Upper lobe of left lung (tissue), 6 donors: ENCODE data around the gene DEPP1. TPM values are rescaled to one million over a fixed set of nuclear protein-coding genes. Genes with fewer than 3 reads are reported as not detected.
A peak's percentile ranks its signal among the peaks of the same experiment; 100 is the strongest.

Source experiments
- ATAC-seq, 2 donors: fragments of 200-7000 bp; cut with Tn5 transposase; one replicate each; pipeline ENCODE4 v1.9.1; 2022; ENCODE audit warnings: mild to moderate bottlenecking in 2 of 2, moderate library complexity in 2 of 2; ENCODE audit not compliant: low FRiP score in 2 of 2
- DNase-seq, 2 donors: peaks; one replicate each; pipeline ENCODE4 v3.0.0-alpha.2; 2019 to 2020
- H3K27ac ChIP-seq, 4 donors: fragments of 200-600 bp; sonication (generic); one replicate each; pipeline ENCODE4 v1.5.1; 2016 to 2019
- H3K27me3 ChIP-seq, 4 donors: fragments of 200-600 bp; sonication (generic); one replicate each; pipeline ENCODE4 v1.5.1; 2017 to 2019
- H3K36me3 ChIP-seq, 4 donors: fragments of 200-600 bp; sonication (generic); one replicate each; pipeline ENCODE4 v1.5.1; 2016 to 2019
- H3K4me1 ChIP-seq, 4 donors: fragments of 200-600 bp; sonication (generic); one replicate each; pipeline ENCODE4 v1.5.1; 2018 to 2019
- H3K4me3 ChIP-seq, 4 donors: fragments of 200-600 bp; sonication (generic); one replicate each; pipeline ENCODE4 v1.5.1; 2017 to 2019; ENCODE audit warnings: mild to moderate bottlenecking in 2 of 4, moderate library complexity in 1 of 4
- H3K9me3 ChIP-seq, 4 donors: fragments of 200-600 bp; sonication (generic); one replicate each; pipeline ENCODE4 v1.5.1; 2018 to 2019
- CTCF ChIP-seq, 6 experiments: fragments of 450-650 bp in 4 of 6; fragments of 200-600 bp in 2 of 6; sonication (generic) in 2 of 6; IDR thresholded peaks; one replicate each; pipeline ENCODE4 v1.5.1; 2016 to 2019; ENCODE audit warnings: antibody characterized with exemption in 6 of 6
- EP300 ChIP-seq, 4 donors: sonication (generic); formaldehyde crosslinking; IDR thresholded peaks; one replicate each; pipeline ENCODE4 v1.5.1; 2017; ENCODE audit warnings: antibody characterized with exemption in 4 of 4, control low read depth in 2 of 4
- POLR2A ChIP-seq, 4 donors: fragments of 450-650 bp; IDR thresholded peaks; one replicate each; pipeline ENCODE4 v1.5.1; 2016 to 2017; ENCODE audit warnings: antibody characterized with exemption in 4 of 4, mild to moderate bottlenecking in 2 of 4
- POLR2AphosphoS5 ChIP-seq, 2 donors: sonication (generic); formaldehyde crosslinking; IDR thresholded peaks; one replicate each; pipeline ENCODE4 v1.5.1; 2017; ENCODE audit warnings: antibody characterized with exemption in 2 of 2
- WGBS, 2 donors: methylation state at CpG; one replicate each; pipeline ENCODE4 v1.1.5; 2017 to 2018; 5-methylcytosine and 5-hydroxymethylcytosine counted together
- total RNA-seq, 6 donors: library from RNA; depleted of rRNA in 4 of 6; stranded (reverse); fragments of >200 nt in 4 of 6; gene quantifications; one replicate each; pipeline versions ENCODE4 v1.1.0 to v1.2.1, GENCODE V29; 2016 to 2021
- donor health status: DM: no; HTN: no; CAD: no; lungs with moderate emphysema.
- donor health status: DM: no; HTN: yes; CAD: no; lungs with severe emphysema.

DEPP1 gene
- total RNA-seq, 6 donors from 2014 or later = 42.0 to 405 (median 95.6) TPM

GRCh38 chr10:44933451-44934321 lies 44.9 kb downstream of the DEPP1 start:
- Histone ChIP-seq H3K4me3 (no peak overlapping the region), H3K36me3 (no peaks in the 10 kb centered on the region), H3K4me1 (peaks cover 13 to 26% (median 20%) of the 10 kb centered on the region in 4 donors), H3K27ac (no peak overlapping the region), H3K9me3 (no peaks in the 10 kb centered on the region), H3K27me3 (no peaks in the 10 kb centered on the region)
- DNase-seq (no peak), ATAC-seq (no peak)
- TF ChIP-seq EP300 (IDR thresholded peaks at IDR 0.05) (no peak), POLR2AphosphoS5 (IDR thresholded peaks at IDR 0.05) (no peak), POLR2A (IDR thresholded peaks at IDR 0.05) (no peak), CTCF (IDR thresholded peaks at IDR 0.05) (no peak)
- 77 to 84% methylated on average over 7 to 9 of the region's 9 CpGs for WGBS, 2 donors

- Histone ChIP-seq H3K9me3 (no peaks in the 10 kb centered on the region), H3K4me3 (no peak overlapping the region), H3K27ac (no peak overlapping the region), H3K36me3 (no peaks in the 10 kb centered on the region), H3K4me1 (peaks cover 13 to 26% (median 20%) of the 10 kb centered on the region in 4 donors), H3K27me3 (no peaks in the 10 kb centered on the region)
- peak in 1 of 2 donors; percentile 42 for TF ChIP-seq POLR2AphosphoS5 (IDR thresholded peaks at IDR 0.05)
- peak; percentile 89 to 98 (median 96) for TF ChIP-seq CTCF (IDR thresholded peaks at IDR 0.05)
- no peak for TF ChIP-seq POLR2A (IDR thresholded peaks at IDR 0.05)
- no peak for TF ChIP-seq EP300 (IDR thresholded peaks at IDR 0.05)
- ATAC-seq (peak; percentile 90 to 93), DNase-seq (peak; percentile 91 to 93)
- 49 to 52% methylated on average over 10 of the region's 10 CpGs for WGBS, 2 donors
These were observed 45.8 kb downstream of the DEPP1 start for GRCh38 chr10:44932517-44933450.

- no peak overlapping the region for H3K4me3 ChIP-seq
- no peak for TF ChIP-seq POLR2AphosphoS5 (IDR thresholded peaks at IDR 0.05)
- ATAC-seq = no peak
- no peaks in the 10 kb centered on the region for H3K9me3 ChIP-seq
- no peak overlapping the region for H3K27ac ChIP-seq
- H3K4me1 ChIP-seq = peaks cover 13 to 26% (median 20%) of the 10 kb centered on the region in 4 donors
- no peaks in the 10 kb centered on the region for H3K27me3 ChIP-seq
- DNase-seq = no peak
- no peaks in the 10 kb centered on the region for H3K36me3 ChIP-seq
- 84 to 87% methylated on average over 4 to 10 of the region's 10 CpGs for WGBS, 2 donors
These were observed 46.7 kb downstream of the DEPP1 start for GRCh38 chr10:44931621-44932516.

- Histone ChIP-seq H3K27ac (no peak overlapping the region), H3K9me3 (no peaks in the 10 kb centered on the region), H3K4me1 (peaks cover 12 to 19% (median 17%) of the 10 kb centered on the region in 4 donors), H3K27me3 (no peaks in the 10 kb centered on the region), H3K4me3 (no peak overlapping the region), H3K36me3 (no peaks in the 10 kb centered on the region)
- ATAC-seq = no peak
- DNase-seq = no peak
- 79 to 85% methylated on average over 4 of the region's 4 CpGs for WGBS, 2 donors
- no peak for TF ChIP-seq CTCF (IDR thresholded peaks at IDR 0.05)
- TF ChIP-seq POLR2A (IDR thresholded peaks at IDR 0.05) = no peak
- TF ChIP-seq POLR2AphosphoS5 (IDR thresholded peaks at IDR 0.05) = no peak
- TF ChIP-seq EP300 (IDR thresholded peaks at IDR 0.05) = no peak
These were observed 47.5 kb downstream of the DEPP1 start for GRCh38 chr10:44930904-44931620.
